Measurements from ENCODE around the gene BANK1.

BANK1 gene

GRCh38 chr4:101813604-101814003, 23.1 kb downstream of the BANK1 start:
- no peak for DNase-seq (ENCODE audit: low read depth, low spot score)

GRCh38 chr4:101818362-101818761, 27.8 kb downstream of the BANK1 start:
- peak; percentile 66 for DNase-seq (ENCODE audit: low read depth, low spot score)

- no peak for DNase-seq (ENCODE audit: low read depth, low spot score)
Observed at GRCh38 chr4:101823864-101824263, 33.3 kb downstream of the BANK1 start.

GRCh38 chr4:101824500-101824899, 34.0 kb downstream of the BANK1 start:
- no peak for DNase-seq (ENCODE audit: low read depth, low spot score)

- DNase-seq (ENCODE audit: low read depth, low spot score) = no peak
Observed at GRCh38 chr4:101825953-101826352, 35.4 kb downstream of the BANK1 start.

- no peak for DNase-seq (ENCODE audit: low read depth, low spot score)
Observed at GRCh38 chr4:101831816-101832215, 41.3 kb downstream of the BANK1 start.

GRCh38 chr4:101833480-101833879, 43.0 kb downstream of the BANK1 start:
- DNase-seq (ENCODE audit: low read depth, low spot score) = no peak

GRCh38 chr4:101835121-101835904, 44.8 kb downstream of the BANK1 start:
- DNase-seq (ENCODE audit: low read depth, low spot score) = peak; percentile 51

- DNase-seq (ENCODE audit: low read depth, low spot score) = no peak
Observed at GRCh38 chr4:101843054-101843453, 52.5 kb downstream of the BANK1 start.

GRCh38 chr4:101846550-101846949, 56.0 kb downstream of the BANK1 start:
- no peak for DNase-seq (ENCODE audit: low read depth, low spot score)

- DNase-seq (ENCODE audit: low read depth, low spot score) = no peak
Observed at GRCh38 chr4:101850698-101851097, 60.2 kb downstream of the BANK1 start.

- no peak for DNase-seq (ENCODE audit: low read depth, low spot score)
Observed at GRCh38 chr4:101851672-101852071, 61.1 kb downstream of the BANK1 start.

- no peak for DNase-seq (ENCODE audit: low read depth, low spot score)
Observed at GRCh38 chr4:101853028-101853427, 62.5 kb downstream of the BANK1 start.

GRCh38 chr4:101853691-101854090, 63.2 kb downstream of the BANK1 start:
- peak; percentile 53 for DNase-seq (ENCODE audit: low read depth, low spot score)

- DNase-seq (ENCODE audit: low read depth, low spot score) = no peak
Observed at GRCh38 chr4:101855239-101855638, 64.7 kb downstream of the BANK1 start.

- DNase-seq (ENCODE audit: low read depth, low spot score) = no peak
Observed at GRCh38 chr4:101856149-101856548, 65.6 kb downstream of the BANK1 start.

GRCh38 chr4:101857176-101857575, 66.6 kb downstream of the BANK1 start:
- no peak for DNase-seq (ENCODE audit: low read depth, low spot score)

- DNase-seq (ENCODE audit: low read depth, low spot score) = no peak
Observed at GRCh38 chr4:101858641-101859040, 68.1 kb downstream of the BANK1 start.

- no peak for DNase-seq (ENCODE audit: low read depth, low spot score)
Observed at GRCh38 chr4:101862595-101862994, 72.1 kb downstream of the BANK1 start.

GRCh38 chr4:101864660-101865059, 74.1 kb downstream of the BANK1 start:
- DNase-seq (ENCODE audit: low read depth, low spot score) = no peak

GRCh38 chr4:101865501-101866062, 75.1 kb downstream of the BANK1 start:
- DNase-seq (ENCODE audit: low read depth, low spot score) = peak; percentile 76

- DNase-seq (ENCODE audit: low read depth, low spot score) = no peak
Observed at GRCh38 chr4:101870874-101871273, 80.3 kb downstream of the BANK1 start.

GRCh38 chr4:101871962-101872676, 81.6 kb downstream of the BANK1 start:
- peak; percentile 1 for DNase-seq (ENCODE audit: low read depth, low spot score)
